NCI-H128 (cell line): Measurements from ENCODE around the gene SLC25A26.
"Not testable (repeated sequence)": the region's sequence is repeated elsewhere in the genome, so short reads cannot be mapped to it uniquely, and the experiment has no call there.

Source experiments
- DNase-seq: peaks from one replicate; lab custom pipeline; 2025; ENCODE audit not compliant: unreplicated experiment; lab: John Stamatoyannopoulos, UW

SLC25A26 gene

DNA sequence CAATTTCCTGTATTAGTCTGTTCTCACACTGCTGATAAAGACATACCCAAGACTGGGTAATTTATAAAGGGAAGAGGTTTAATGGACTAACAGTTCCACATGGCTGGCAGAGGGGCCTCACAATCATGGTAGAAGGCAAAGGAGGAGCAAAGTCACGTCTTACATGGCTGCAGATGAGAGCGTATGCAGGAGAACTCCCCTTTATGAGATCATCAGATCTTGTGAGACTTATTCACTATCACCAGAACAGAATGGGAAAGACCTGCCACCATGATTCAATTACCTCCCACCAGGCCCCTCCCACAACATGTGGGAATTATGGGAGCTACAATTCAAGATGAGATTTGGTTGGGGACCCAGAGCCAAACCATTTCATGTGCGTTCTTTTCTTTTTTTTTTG is 5.3 kb downstream of the SLC25A26 start:
- DNase-seq = not testable (repeated sequence)

DNA sequence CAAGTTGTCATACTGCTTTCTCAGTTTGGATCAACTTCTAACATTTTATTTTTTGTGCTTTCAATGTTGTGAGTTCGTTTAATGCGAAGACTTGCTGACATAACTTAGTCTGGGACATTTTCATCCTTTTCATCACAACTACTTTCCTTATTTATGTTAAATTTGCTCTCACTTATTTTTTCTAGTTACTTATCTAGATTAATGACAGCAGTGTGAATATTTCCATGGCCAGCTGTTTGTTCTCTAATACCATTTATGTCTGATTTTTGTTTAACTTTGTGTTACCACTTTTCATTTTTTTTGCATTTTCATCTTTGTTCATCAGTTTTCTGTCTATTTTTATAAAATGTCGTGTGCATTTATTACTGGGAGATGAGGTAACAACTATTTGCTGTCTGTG is 6.2 kb downstream of the SLC25A26 start:
- no peak for DNase-seq

DNA sequence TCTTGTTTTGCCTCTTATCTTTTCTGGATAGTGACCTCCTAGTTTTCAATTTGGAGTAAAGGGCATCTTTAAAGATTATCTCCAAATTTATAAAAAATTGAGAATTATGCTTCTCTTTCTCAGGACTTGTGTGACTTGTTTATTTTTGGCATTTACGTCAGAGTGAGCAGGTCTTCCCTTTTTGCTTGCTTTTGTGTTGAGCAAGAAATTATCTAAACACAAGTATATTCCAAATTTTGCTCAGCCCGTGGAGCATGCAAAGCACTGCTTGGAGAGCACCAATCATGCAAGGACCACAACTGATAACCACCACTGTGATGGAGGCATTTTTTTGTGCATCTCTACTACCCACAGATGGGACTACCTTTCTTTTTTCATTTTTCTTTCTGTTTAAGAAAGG is 7.1 kb downstream of the SLC25A26 start:
- no peak for DNase-seq

DNA sequence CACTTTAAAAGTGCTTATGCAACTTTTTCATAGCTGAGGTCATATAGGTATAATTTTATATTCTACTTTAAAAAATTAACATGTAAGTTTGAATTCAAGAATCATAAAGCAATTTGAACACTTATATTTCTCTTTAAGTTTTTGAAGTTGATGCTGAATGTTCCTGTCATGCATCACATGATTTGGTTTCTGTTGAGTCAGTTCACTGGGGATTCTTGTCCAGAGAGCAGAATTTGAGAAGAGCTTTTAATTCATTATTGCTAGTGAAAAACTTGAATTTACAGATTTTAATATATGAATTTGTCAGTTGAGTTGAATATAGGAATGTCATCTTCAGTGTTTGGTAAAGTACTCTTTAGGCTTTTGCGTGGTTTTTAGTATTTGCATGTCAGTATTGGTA is 7.9 kb downstream of the SLC25A26 start:
- no peak for DNase-seq

DNA sequence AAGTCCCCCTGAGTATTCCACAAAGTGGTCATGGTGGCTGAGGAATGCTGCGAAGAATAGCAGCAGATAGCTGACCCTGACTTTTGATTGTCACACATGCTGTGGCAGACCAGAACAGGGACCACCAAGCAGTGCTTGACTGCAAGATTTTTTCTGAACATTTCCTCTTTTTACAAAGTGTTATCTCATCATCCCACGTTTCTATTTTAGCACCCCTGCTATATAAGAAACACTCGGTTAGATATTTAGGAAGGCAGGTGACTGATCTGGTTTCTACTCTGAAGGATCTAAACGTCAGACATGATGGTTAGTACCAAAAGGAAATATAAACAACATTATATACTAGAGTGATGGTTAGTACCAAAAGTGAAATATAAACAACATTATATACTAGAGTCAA is 9.1 kb downstream of the SLC25A26 start:
- no peak for DNase-seq

DNA sequence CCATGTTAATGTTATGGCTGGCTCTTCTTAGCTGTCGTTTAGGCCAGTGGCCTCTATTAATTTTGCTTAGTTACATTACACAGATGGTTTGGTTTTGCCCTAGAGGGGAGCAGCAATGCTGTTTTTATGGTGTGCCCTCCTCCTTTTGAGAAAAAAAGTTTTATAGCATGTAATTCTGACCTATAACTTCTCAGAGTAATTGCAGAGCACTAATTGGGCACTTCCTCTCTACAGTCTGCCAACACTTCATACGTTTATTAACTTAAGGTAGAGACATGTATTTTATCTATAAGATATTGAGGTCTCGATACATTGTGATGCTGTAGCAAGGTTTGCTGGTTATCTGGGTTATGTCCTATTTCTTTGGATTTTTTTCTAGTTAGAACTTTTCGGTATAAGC is 12.2 kb downstream of the SLC25A26 start:
- DNase-seq = no peak

DNA sequence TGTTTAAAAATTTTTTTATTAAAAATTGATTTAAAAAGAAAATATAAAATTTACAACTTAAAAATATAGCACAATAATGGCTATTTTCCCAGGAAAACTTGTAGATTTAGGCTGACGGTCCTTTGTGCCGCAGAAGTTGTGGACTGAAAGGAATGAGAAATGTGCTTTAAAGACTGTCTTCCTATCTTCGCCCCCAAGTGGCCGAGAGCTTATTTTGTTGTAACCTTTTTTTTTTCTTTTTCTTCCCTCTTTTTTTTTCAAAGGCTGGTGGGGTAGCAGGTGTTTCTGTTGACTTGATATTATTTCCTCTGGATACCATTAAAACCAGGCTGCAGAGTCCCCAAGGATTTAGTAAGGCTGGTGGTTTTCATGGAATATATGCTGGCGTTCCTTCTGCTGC is 15.5 kb downstream of the SLC25A26 start:
- no peak for DNase-seq

DNA sequence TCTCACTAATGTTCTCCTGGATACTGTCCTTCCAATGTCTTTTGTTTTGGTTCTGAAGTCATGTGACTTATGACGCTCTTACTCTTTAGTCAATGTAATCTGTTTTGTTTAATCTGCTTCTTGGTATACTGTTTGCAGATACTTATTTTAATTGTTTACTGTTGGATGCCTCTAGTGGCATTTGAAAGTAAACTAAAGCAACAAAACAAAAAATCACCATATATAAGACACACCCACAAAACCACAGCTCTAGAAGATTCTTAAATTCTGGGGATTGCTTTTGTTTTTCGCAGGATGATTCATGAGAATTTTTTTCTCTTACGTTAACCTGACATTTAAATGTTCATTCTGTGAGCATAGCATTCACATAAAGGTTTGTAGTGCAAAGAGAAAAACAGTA is 16.8 kb downstream of the SLC25A26 start:
- DNase-seq = no peak

DNA sequence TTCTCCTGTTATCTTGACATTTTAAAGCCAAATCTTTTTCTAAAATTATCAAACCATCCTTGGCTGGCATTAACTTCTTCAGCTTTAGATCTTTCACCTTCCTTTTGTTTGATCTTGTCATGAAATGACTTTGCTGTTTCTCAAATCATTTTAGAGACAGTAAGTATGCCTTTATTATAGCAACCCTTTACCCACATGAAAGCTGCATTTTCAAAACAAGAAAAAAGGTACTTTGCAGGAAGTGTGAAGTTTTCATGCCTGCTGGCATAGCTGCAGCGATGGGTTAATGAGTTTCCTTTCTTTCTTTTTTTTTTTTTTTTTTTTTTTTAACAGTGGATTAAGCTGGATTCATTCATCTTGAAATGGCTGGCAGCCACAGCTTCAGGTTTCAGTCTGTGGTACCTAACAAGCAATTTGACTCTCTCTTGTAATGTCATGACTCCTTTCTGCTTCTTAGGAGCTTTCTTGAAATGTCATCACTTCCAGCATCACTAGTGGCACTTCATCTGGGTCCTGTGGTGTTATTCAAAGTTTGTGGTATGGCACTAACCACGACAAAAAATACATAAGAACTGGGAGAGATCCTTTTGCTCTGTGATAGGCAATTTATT is 18.8 kb downstream of the SLC25A26 start:
- no peak for DNase-seq

DNA sequence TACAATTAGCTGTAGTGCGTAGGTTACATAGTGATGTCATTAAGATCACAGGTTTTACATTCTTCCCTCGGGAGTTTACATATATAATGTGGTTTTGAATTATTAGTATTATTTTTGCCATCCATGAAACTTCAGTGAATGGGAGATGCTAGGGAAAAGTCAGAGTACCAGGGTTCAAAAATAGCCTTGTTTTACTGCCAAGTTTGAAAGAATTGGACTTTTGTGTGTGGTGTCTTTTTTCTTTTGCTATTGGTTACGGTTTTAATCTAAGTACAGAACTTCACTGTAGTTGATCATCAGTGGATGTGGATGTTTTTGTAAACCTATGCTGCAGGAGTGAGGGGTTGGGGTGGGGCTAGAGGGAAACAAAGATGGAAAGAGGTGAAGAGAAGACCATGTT is 20.7 kb downstream of the SLC25A26 start:
- DNase-seq = no peak

DNA sequence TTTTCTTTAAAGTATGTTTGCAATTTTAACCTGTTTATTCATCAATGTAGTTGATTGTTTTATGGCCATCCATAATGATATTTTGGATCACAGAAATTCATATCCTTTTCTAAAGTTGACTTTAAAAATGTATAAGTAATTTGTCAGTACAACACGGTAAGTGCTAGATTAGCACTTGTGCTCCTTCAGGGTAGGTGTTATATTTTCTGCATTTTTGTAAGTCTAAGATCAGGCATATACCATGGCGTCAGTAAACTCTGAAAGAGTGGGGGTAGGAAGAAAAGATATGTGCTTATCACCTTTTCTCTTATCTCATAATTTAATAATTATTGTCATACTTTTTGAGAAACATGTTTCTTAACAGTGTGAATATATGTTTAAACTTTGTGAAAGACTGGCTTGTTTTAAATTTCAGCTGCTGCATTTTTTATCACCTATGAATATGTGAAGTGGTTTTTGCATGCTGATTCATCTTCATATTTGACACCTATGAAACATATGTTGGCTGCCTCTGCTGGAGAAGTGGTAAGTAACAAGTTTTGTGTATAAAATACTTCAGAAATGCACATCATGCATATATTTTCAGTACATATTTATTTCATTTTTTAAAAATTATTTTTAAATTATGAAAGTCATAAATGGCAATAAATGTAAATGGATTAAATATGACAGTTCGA is 22.1 kb downstream of the SLC25A26 start:
- no peak for DNase-seq

DNA sequence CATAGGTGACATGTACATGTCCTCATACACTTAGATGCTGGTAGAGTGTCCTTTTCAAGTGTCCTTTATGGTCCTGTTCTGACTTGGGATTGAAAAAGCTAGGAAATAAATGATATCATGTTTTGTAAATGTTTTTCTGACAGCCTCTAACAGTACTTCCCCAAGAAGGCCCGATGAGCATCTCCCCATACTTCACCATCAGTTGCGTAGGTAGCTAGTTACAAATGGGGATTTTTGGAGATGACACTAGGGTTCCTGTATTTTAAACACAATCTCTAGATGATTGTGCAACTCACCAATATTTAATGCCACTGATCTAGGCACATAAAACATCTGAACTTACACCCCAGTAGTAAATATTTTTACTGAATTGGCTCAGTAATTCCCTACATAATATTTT is 27.8 kb downstream of the SLC25A26 start:
- DNase-seq = no peak

DNA sequence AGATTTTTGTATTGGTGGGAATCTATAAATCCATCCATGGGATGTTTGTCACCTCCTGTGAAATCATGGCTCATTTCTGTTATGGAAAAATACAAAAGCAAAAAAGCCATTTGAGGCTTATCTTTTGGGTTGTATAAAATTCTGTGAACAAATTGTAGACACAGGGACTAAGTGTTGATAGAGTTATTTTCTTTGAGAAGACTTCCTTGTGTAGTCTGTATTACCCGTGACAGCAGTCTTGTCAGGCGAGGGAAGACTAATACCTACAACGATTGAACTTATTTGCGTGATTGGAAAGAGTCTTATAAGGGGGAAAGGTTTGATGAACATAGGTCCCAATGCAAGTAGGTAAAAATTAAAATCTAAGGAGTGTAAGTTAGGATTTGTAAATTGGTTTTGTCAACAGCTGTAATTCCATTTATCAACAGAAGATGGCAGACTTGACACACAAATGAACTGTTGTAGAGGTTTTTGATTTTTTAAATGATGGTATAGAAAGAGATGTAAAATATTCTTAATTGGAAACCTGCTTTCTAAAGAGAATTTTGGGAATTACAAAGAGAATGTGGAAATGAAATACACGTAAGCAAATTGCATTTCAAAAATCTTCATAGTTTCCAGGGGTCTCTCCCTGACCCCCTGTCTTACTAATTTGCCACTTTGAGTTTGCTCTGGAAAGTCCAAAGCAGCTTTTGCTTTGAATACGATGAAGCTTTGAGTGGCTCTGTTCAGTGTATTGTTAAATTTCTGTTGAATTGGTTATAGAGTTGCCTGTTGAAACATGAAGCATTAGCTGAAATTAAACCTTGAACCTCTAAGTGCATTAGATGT is 33.2 kb downstream of the SLC25A26 start:
- DNase-seq = no peak

DNA sequence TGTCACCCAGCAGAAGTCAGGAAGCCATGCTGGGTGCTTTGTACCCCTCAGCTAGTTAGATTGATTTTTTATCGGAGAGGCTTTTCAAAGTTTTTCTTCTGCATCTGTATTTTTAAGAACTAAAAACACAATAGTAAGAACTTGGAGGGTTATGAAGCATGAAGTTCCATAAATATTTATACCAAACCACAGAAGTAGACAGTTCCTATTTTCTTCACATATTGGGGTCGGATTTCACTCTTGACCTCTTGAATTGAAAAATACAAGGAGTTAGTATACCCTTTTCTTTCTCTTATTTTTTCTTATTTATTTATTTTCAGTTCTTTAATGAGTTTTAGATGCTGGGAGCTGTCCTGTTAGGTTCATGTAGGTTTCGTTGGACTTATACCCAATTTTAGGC is 35.1 kb downstream of the SLC25A26 start:
- DNase-seq = no peak

DNA sequence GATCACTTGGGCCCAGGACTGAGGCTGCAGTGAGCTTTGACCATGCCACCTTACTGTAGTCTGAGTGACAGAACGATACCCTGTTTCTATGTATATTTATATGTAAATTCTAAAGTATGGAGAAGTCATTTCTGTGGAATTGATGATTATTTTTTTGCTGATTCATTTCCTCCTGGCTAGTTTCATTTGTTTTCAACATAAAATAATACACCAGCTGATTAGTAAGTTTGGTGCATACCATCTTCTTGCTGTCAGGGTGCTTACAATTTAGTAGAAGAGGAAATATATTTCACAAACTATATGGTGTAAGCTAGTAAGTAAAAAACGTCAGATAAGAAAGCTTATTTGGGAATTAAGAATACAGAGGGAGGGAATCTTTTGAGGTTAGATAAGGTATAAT is 36.0 kb downstream of the SLC25A26 start:
- no peak for DNase-seq

DNA sequence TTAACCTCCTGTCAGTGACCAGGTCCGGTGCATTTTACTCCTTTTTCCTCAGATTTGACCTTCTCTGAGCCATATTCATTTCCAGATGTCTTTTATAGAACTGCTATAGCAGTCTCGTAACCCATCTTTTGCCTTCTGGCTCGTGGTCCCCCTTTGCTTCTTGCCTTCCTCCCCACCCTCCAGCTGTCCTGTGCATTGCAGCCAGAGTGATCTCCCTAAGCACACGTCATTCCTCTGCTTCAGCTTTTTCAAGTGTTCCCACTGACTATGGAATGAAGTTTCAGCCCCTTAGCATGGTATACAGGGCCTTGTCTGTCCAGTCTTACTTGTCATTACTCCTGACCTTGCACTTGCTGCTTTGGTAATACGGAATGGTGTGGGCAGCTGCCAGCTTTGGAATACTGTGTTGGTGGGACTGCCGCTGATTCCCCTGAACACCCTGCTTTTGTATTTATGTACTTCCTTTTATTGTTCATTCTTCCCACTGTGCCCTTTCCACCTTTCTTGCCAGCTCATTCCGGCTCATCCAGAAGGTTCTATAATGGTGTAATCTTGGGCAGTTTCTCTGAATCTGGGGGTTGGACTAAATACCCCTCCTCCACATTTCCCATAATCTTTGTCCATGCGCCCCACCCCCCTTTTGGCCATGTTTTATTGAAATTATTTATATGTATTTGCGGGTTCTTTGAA is 38.9 kb downstream of the SLC25A26 start:
- DNase-seq = no peak

DNA sequence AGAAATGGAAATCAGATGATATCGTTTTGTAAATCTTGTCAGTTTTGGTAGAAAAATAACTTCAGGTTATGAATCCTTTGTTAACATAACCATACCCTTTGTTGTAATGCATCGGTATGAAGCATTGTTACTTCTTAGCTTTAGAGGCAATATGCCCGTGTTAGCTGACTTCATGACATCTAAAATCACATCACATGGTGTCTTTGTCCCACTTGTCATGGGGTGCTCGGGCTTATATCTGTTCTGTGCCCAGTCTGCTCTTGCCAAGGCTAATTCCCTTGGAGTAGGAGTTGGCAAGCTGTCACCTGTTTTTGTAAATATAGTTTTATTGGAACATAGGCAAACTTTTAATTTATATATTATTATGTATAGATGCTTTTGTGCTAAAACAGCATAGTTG is 39.6 kb downstream of the SLC25A26 start:
- DNase-seq = no peak

DNA sequence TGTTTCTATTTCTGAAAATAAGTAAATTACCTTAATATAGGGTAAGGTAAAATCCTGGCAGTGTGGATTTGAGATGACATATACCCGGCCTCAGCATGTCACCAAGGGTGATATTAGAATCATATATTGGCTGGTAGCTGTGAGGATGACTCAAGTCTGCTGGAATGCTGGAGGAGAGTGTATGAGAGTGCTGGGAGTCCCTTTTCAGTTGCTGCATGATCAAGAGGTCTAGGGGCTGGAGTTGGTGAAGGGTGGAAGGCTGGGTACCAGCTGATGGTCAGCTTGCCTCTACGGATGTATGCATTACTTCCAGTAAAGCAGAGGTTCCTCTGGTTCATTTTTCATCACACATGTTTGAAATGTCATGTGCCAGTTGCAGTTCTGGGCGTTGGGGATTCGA is 40.6 kb downstream of the SLC25A26 start:
- DNase-seq = no peak

DNA sequence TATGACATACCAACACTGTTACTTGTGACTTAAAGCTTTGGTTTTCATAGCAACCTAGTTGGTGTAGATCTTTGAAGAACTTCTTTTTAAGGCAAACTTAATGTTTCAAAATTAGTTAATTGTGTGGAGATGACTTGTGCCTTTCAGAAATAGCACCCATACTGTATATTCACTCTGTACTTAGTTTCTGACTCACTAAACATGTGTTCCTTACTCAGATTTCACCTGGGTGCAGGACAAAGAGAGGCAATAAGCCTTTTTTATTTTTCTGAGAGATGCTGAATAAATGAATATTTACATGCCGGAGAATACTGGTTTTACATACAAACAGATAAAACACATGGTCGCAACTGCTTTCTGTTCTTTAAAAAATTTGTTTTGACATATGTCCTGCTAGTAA is 44.8 kb downstream of the SLC25A26 start:
- DNase-seq = no peak

DNA sequence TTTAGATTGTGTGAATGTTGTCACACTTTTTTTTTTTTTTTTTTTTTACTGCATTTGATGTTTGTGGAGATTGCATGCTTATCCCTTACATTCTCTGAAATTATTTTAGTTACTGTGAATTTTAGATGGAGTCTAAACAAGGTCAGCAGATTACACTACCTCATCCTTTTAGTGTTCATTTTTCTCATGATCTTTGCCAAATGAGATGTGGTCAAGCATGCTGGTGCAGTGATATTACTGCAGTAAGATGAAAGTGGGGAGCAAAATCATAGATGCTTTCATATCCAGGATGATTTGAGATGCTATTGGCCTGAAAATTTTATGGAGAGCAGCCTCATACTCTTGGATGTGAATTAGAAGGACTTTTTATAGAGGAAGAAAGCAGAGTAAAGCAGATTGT is 45.8 kb downstream of the SLC25A26 start:
- DNase-seq = no peak

DNA sequence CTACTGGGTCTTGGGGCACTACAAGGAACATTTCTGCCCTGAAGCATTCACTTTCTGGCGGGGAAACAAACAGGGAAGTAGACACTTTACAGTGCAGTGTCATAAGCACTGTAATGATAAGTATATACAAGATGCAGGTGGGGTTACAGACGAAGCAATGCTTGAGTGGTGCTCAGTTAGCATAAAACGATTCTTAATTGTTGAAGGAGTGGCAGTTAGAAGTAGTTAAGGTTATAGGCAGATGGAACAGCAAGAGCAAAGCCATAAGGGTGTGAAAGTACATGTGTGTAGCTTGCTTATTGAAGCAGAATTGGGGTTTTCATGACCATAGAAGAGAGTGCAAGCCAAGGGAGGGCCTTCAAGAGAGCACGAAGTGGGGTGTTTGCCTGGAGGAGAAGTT is 46.2 kb downstream of the SLC25A26 start:
- DNase-seq = no peak

DNA sequence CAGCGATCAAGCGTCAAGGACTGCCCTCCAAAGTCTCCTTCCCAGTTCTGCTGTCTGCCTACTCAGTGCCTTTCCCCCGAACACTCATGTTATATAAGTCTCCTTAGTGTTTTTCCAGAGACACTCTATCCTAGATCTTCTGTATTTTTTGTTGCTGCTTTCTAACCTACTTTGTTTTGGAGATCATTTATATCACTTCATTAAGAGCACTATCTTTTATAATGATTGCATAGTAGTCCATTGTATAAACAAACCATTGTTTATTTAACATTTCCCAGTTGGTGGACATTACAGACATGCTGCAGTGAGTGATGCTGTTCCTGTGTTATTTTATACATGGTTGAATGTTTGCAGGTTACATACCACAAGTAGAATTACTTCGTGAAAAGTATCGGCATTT is 47.1 kb downstream of the SLC25A26 start:
- no peak for DNase-seq
